GM13977 (cell line): ENCODE measurements around the gene COPB2.

Source experiments
- DNase-seq: peaks from one replicate; pipeline ENCODE4 v3.0.0; 2012; ENCODE audit warnings: low spot score
- CTCF ChIP-seq: IDR thresholded peaks from 2 replicates; pipeline ENCODE4 v1.5.1; 2012; ENCODE audit warnings: mild to moderate bottlenecking, control low read depth; ENCODE audit not compliant: insufficient read depth; ENCODE audit errors: extremely low read depth, missing control alignments
- in situ Hi-C: fragments of 300-500 bp; cut with MboI; formaldehyde crosslinking; loops from one replicate; pipeline ENCODE4 v1.12.0; 2022; ENCODE audit warnings: low sequenced_read_pairs, low pct_unique_long_range_greater_than_20kb, mixed read lengths, inconsistent platforms; ENCODE audit not compliant: unreplicated experiment

The COPB2 gene

GRCh38 chr3:139355891-139356290 is 33.6 kb downstream of the COPB2 start:
- no peak for DNase-seq
- no peak for TF ChIP-seq CTCF
- in situ Hi-C loops: no loop called here

GRCh38 chr3:139355476-139355875 is 34.0 kb downstream of the COPB2 start:
- no peak for DNase-seq
- no peak for TF ChIP-seq CTCF
- in situ Hi-C loops: no loop called here

DNA sequence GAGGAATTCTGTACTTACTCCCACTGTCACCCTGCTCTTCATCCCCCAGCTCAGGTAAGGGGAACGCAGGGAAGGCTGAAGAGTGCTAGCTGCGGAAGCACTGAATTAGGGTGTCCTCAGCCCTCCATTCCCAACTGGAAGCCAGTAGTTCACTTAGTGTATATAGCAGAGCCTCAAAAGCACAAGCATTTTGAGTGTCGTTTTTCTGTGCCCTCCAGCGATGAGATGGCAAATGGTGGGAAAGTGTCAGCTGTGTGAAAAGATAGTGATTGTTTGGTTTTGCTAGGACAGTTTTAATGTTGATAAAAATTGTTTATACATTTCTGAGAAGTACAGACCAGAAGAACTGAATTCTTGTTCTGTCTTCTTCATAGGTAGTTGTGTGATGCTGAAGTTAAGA is 34.8 kb downstream of the COPB2 start:
- no peak for TF ChIP-seq CTCF
- DNase-seq: no peak
- in situ Hi-C loops: no loop called here

- in situ Hi-C loops: no loop called here
- TF ChIP-seq CTCF: peak; percentile 58
These were observed 35.4 kb downstream of the COPB2 start for GRCh38 chr3:139353920-139354556.

DNA sequence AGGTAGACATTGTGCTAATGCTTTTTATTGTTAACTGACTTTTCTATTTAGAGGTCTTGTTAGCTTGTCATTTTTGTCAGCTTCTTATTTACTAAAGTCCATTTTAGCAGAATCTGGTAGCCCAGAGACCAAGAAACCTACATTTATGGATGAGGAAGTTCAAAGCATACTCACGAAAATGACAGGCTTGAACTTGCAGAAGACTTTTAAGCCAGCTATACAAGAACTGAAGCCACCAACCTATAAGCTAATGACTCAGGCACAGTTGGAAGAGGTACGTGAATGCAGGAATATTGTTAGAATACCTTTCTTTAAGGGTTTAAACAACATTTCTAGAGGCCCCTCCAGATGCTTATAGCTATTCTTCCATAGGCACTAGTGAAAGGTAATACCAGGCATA is 42.7 kb downstream of the COPB2 start:
- in situ Hi-C loops: loop anchor here (25.0 kb wide), 1 partner anchor 234 kb away; no protein-coding TSS in a partner anchor
- DNase-seq: no peak
- no peak for TF ChIP-seq CTCF

More at GRCh38 chr3:139353920-139354556, 35.4 kb downstream of the COPB2 start:
- no peak for DNase-seq

DNA sequence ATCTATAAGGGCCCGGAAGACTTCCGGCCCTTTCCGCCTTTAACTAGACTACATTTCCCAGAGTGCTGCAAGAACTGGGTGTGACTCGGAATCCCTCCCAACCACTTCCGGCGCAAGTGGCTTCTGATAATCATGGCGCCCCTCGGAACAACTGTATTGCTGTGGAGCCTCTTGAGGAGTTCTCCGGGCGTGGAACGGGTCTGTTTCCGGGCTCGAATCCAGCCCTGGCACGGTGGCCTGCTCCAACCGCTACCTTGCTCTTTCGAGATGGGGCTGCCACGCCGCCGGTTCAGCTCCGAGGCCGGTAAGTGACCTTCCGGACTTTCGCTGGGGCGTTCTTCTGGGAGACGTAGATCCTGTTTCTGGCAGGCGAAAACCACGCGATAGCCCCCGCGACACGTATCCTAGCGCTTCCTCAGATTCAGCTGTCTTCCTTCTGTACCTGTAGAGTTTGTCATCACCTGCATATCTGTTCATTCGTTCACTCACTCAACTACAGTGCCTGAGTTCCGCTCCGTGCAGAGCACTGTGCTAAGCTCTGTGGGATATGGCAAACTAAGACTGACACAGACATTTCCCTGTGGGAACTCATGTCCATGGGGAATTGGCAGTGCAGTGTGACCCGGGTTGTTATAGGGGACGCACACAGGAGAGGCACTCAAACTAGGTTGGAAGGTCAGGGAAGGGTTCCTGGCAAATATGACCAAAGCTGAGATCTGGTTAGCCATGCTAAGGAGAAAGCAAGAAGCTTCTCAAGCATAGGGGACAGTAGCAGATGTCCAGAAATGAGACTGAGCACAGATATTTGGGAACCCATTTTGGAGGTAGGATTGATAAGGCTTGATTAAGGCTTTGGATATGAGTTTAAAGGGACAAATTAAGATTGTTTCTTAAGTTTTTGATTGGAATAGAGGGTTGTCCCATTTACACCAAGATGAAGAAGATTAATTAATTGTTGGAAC is 45.3 kb downstream of the COPB2 start, which contains the start of gene MRPS22:
MRPS22 (plus strand) TSS at position 126 of the 962 bp plus-strand sequence; CDS start at position 133, 7 bp downstream.
- in situ Hi-C loops: loop anchor here (25.0 kb wide), 1 partner anchor 232 kb away; no protein-coding TSS in a partner anchor

More for the DNA sequence above, 45.3 kb downstream of the COPB2 start, which contains the start of gene MRPS22:
- TF ChIP-seq CTCF: no peak
- DNase-seq: peak; percentile 88
